ENCODE data around the gene SAA4.
"Not testable (repeated sequence)": the region's sequence is repeated elsewhere in the genome, so short reads cannot be mapped to it uniquely, and the experiment has no call there.

Gene SAA4

GRCh38 chr11:18204771-18205170 is 31.8 kb downstream of the SAA4 start:
- H3K4me2 ChIP-seq (ENCODE audit: low read depth, low read length, poor library complexity, severe bottlenecking), result no peak overlapping the region
- H3F3A ChIP-seq (ENCODE audit: insufficient read depth), result no peaks in the 10 kb centered on the region
- H3K27ac ChIP-seq (ENCODE audit: low read depth, low read length), result no peak overlapping the region
- 0 out of 2 replicates have a peak, but pooled peaks cover 2% of the 10 kb centered on the region for H3K36me3 ChIP-seq (ENCODE audit: low read length)
- H3K9me2 ChIP-seq (replicated peaks; ENCODE audit: insufficient read depth, low read length), result no peaks in the 10 kb centered on the region
- H3K79me2 ChIP-seq (ENCODE audit: insufficient read depth, low read length), result no peaks in the 10 kb centered on the region
- no peak overlapping the region for H3K4me3 ChIP-seq (ENCODE audit: insufficient read depth, low read length, poor library complexity, severe bottlenecking)
- H4K20me1 ChIP-seq (ENCODE audit: low read depth, low read length), result no peaks in the 10 kb centered on the region
- H2AFZ ChIP-seq (ENCODE audit: low read depth, low read length, severe bottlenecking), result no peak overlapping the region
- no peaks in the 10 kb centered on the region for H3K9me3 ChIP-seq (ENCODE audit: insufficient read depth, low read length)
- H3K27me3 ChIP-seq (ENCODE audit: low read length), result no peaks in the 10 kb centered on the region
- no peak overlapping the region for H3K9ac ChIP-seq (ENCODE audit: low read length)
- TF ChIP-seq EZH2phosphoT487 (conservative IDR thresholded peaks at IDR 0.05; ENCODE audit: low read length) (no peak), CTCF (IDR thresholded peaks at IDR 0.05; ENCODE audit: insufficient read depth, low read length, poor library complexity, severe bottlenecking) (no peak)

GRCh38 chr11:18204220-18204619 is 32.4 kb downstream of the SAA4 start:
- H3K36me3 ChIP-seq (ENCODE audit: low read length), result 0 out of 2 replicates have a peak, but pooled peaks cover 2% of the 10 kb centered on the region
- H3K4me3 ChIP-seq (ENCODE audit: insufficient read depth, low read length, poor library complexity, severe bottlenecking), result no peak overlapping the region
- H3F3A ChIP-seq (ENCODE audit: insufficient read depth), result no peaks in the 10 kb centered on the region
- no peaks in the 10 kb centered on the region for H3K9me2 ChIP-seq (replicated peaks; ENCODE audit: insufficient read depth, low read length)
- H3K79me2 ChIP-seq (ENCODE audit: insufficient read depth, low read length), result no peaks in the 10 kb centered on the region
- no peaks in the 10 kb centered on the region for H3K27me3 ChIP-seq (ENCODE audit: low read length)
- no peaks in the 10 kb centered on the region for H4K20me1 ChIP-seq (ENCODE audit: low read depth, low read length)
- no peaks in the 10 kb centered on the region for H3K9me3 ChIP-seq (ENCODE audit: insufficient read depth, low read length)
- H3K27ac ChIP-seq (ENCODE audit: low read depth, low read length), result no peak overlapping the region
- no peak overlapping the region for H2AFZ ChIP-seq (ENCODE audit: low read depth, low read length, severe bottlenecking)
- no peak overlapping the region for H3K4me2 ChIP-seq (ENCODE audit: low read depth, low read length, poor library complexity, severe bottlenecking)
- TF ChIP-seq EZH2phosphoT487 (conservative IDR thresholded peaks at IDR 0.05; ENCODE audit: low read length) (no peak), CTCF (IDR thresholded peaks at IDR 0.05; ENCODE audit: insufficient read depth, low read length, poor library complexity, severe bottlenecking) (no peak)
- H3K9ac ChIP-seq (ENCODE audit: low read length), result no peak overlapping the region

- H3K9me2 ChIP-seq (replicated peaks; ENCODE audit: insufficient read depth, low read length), result no peaks in the 10 kb centered on the region
- no peaks in the 10 kb centered on the region for H3K79me2 ChIP-seq (ENCODE audit: insufficient read depth, low read length)
- 0 out of 2 replicates have a peak, but pooled peaks cover 2% of the 10 kb centered on the region for H3K36me3 ChIP-seq (ENCODE audit: low read length)
- H3F3A ChIP-seq (ENCODE audit: insufficient read depth), result no peaks in the 10 kb centered on the region
- H3K27me3 ChIP-seq (ENCODE audit: low read length), result no peaks in the 10 kb centered on the region
- H3K9me3 ChIP-seq (ENCODE audit: insufficient read depth, low read length), result no peaks in the 10 kb centered on the region
- H4K20me1 ChIP-seq (ENCODE audit: low read depth, low read length), result no peaks in the 10 kb centered on the region
- H3K9ac ChIP-seq (ENCODE audit: low read length), result no peak overlapping the region
- H3K27ac ChIP-seq (ENCODE audit: low read depth, low read length), result no peak overlapping the region
- TF ChIP-seq CTCF (IDR thresholded peaks at IDR 0.05; ENCODE audit: insufficient read depth, low read length, poor library complexity, severe bottlenecking), result peak; percentile 57
- no peak for TF ChIP-seq EZH2phosphoT487 (conservative IDR thresholded peaks at IDR 0.05; ENCODE audit: low read length)
- no peak overlapping the region for H3K4me2 ChIP-seq (ENCODE audit: low read depth, low read length, poor library complexity, severe bottlenecking)
- no peak overlapping the region for H3K4me3 ChIP-seq (ENCODE audit: insufficient read depth, low read length, poor library complexity, severe bottlenecking)
- H2AFZ ChIP-seq (ENCODE audit: low read depth, low read length, severe bottlenecking), result no peak overlapping the region
Measured at GRCh38 chr11:18203723-18204122, 32.9 kb downstream of the SAA4 start.

- not testable (repeated sequence) for H2AFZ ChIP-seq (ENCODE audit: low read depth, low read length, severe bottlenecking); H3K9me2 ChIP-seq (replicated peaks; ENCODE audit: insufficient read depth, low read length); H3K36me3 ChIP-seq (ENCODE audit: low read length); H4K20me1 ChIP-seq (ENCODE audit: low read depth, low read length); H3K9ac ChIP-seq (ENCODE audit: low read length); H3F3A ChIP-seq (ENCODE audit: insufficient read depth); H3K4me3 ChIP-seq (ENCODE audit: insufficient read depth, low read length, poor library complexity, severe bottlenecking); H3K27ac ChIP-seq (ENCODE audit: low read depth, low read length); H3K27me3 ChIP-seq (ENCODE audit: low read length); H3K9me3 ChIP-seq (ENCODE audit: insufficient read depth, low read length); H3K4me2 ChIP-seq (ENCODE audit: low read depth, low read length, poor library complexity, severe bottlenecking); H3K79me2 ChIP-seq (ENCODE audit: insufficient read depth, low read length)
Measured at GRCh38 chr11:18197738-18198137, 38.9 kb downstream of the SAA4 start.

All from SU-DHL-6 (cell line).